NCI-H510A (cell line): ENCODE measurements around the gene ZNF30.
"Not testable (repeated sequence)": the region's sequence is repeated elsewhere in the genome, so short reads cannot be mapped to it uniquely, and the experiment has no call there.

Experiments used
- DNase-seq: peaks from one replicate; lab custom pipeline; 2025; lab: John Stamatoyannopoulos, UW

ZNF30 gene

DNA sequence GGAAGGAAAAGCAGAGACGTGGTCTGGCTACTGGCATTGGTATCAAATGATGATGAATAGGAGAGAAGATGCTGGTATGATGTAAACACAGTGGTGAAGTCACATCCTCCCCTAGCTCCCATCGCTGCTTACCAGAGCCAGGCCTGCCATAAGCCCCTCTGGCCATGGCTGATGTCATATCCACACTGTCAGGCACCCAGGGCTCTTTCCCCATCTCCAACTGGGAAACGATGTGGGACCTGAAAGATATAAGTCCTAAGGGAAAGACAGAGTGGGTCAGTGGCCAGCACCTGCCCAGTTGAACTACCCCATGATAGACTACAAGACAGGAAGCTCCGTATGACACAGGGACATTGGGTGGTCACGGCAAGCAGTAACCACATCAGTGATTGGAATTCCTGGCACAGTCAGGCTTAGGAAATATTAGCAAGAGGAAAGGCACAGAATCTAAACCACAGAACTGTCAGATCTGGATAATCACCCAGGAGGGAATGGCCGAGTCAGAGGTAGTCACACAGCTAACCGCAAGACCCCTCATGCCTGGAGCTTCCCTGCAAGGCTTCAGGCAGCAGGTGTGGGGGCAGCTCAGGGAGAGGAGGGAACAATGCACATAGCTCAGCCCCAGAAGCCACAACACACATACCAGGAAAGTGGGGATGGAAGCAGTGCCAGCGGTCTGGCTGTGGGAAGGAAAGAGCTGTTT lies 33.6 kb downstream of the ZNF30 start:
- DNase-seq, result no peak

DNA sequence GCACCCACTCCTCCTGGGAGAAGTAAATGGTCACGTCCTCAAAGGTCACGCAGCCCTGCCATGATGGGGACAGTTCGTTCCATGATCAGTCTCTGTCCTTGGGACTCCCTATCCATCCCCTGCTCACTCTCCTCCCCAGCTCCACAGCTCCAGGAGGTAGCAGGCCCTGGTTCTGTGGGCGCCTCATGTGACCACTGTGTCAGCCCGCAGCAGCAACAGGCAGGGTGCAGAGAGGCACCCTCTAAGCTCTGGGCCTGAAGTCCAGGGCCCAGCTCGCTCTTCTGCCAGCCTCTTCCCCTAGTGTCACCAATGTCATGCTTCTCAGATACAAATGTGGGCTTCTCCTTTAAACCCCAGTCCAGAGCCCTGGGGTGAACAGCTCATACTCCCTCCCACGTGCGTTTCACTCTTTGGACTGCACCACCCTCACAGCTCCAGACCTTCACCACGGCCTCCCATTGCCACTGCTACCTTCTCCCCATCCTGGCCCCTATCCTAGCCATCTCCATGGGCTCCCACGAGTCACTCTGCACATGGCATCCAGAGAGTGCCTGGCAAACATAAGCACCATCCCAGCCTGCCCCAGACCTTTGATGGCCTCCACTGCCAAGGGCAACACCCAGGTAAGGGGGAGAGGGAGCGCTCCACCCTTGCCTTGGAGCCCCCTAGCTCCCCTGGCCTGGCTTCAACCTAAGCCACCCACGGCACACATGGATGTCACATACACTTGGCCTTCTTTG lies 34.4 kb downstream of the ZNF30 start:
- DNase-seq, result no peak

DNA sequence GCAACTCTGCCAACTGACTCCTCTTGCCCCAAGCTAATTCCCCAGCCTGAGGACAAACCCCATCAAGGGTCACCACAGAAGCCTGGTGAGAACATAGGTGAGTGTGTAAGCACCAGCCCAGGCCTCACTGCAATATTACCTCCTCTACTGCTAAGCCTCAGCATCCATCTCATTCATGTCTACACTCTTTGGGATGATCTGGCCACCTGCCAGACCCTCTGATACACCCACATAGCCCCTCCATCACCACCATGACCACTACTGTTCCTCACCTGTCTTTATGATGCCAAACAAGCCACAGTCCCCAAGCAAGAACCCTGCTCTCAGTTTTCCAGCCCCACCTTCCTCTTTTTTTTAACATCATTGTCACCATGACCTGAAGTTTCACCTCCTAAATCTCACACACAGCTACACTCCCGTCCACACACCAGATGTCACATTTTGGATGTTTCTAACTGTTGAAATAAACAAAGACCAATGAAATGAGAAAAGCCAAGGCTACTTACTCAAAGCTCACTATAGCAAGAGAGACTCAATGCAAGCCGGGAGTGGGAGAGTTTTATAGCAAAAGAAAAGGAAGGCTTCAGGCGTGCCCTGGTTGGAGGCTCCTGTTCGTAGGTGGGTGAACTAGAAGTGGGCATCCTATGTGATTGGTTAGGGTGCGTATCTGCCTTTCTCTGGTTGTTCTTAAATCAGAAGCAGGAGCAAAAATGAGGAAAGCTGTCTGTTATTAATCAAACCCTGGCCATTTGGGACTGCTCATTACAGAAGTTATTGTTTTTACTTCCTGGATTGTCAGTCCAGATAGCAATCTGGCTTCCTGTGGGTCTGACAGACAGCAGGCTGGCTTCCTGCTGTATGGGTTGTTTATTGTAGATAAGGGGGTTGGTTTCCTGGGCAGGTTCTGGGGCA lies 35.3 kb downstream of the ZNF30 start:
- DNase-seq, result no peak

DNA sequence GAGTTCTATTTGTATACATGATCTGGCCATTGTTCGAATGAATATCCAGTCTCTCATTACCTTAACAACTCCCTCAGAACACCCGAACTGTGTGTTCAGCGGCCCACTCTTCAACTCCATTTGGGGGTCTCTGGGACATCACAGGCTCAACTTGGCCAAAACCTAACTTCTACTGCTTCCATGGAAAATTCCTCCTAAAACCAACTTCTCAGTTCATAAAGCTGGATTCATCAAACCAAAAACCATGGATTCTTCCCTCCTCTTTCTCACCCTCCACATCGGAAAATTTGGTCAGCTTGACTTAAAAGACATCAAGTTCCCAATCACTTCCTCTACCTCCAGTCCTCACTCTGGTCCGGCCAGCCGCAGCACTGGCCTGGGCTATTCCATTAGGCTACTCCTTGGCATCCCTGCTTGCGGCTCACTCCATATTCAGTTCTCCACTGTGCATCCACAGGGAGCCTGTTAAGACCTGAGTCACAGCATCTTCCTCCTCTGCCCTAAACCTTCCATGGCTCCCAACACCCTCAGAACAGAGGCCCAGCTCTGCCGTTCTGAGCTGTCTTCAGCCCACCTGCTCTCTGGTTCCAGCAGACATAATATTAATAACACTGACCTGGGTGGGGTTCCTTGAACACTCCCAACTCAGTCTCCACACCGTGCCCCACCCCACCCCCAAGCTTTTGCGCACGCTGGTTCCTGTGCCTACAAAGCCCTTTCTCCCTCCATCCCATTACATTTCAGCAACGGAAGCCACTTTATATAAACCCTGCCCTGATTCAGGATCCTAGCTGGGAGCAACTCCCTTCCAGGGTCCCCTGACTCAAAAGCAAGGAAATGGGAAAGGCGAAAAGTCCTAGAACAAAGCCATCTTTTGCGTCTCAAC lies 36.2 kb downstream of the ZNF30 start:
- DNase-seq, result no peak

DNA sequence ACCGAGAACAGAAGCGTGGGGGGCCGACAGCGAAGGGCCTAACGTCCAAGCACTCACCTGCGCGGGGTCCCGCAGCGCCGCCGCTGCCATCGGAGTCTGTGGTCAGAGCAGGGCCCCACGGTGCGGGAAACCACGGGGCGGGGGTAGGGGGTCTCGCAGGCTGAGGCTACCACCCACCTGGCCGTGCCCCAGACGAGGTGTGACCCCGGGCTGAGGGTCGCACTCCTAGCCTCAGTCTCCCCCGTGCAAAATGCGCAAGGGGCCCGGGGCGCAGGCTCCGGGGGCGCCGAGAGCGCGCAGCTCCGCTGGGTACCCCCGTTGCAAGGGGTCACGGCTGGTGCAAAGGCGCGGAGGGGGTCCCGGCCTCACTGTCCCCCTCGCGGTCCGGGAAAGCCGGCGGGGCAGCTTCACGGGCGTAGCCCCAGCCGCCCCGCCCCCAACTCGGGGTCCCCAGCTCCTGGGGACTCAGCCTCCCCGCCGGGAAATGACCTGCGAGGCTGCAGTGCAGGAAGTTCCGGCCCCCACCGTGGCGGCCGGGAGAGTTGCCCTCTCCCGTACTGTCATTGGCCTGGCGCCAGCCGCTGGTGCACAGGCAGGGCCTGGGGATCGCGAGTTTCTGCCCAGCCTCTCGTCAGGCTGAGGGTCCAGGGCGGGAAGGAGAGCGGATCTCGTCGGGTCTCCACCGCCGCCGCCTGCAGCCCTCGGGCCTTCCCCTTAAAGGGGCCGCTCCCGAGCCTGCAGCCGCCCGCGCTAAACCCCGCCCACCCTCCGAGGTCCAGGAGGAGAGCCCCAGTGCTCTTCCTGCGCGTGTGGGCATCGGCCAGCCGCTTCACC lies 37.1 kb downstream of the ZNF30 start, which contains the start of gene ZNF792:
Gene ZNF792, minus strand, starts transcription at position 657 of the 834 bp plus-strand sequence. Its CDS starts 567 bp downstream, at position 90.
- DNase-seq, result no peak

DNA sequence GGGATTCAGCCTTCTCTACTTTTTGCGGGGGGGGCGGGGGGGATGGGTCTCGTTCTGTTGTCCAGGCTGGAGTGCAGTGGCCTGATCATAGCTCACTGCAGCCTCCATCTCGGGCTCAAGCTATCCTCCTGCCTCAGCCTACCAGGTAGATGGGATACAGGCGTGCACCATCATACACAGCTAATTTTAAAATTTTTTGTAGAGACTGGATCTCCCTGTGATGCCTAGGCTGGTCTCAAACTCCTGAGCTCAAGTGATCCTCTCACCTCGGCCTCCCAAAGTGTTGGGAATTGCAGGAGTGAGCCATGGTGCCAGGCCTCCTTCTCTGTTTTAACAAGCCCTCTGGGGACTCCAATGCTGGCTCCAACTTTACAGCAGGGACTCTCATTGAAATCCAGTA lies 37.9 kb downstream of the ZNF30 start:
- no peak for DNase-seq

DNA sequence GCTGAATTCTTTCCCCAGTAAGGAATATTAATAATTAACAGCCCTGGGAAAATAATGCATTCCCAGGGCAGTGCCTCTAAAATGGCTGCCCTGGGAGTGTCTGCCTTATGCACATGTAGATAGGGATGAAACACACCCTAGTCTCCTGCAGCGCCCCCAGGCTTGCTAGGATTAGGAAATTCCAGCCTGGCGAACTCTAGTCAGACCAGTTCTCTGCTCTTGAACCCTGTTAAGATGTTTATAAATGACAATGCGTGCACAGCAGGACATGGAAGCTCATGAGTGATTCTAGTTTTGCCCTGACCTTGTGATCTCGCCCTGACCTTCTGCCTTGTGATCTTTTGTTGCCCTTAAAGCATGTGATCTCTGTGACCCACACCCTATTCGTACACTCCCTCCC lies 38.8 kb downstream of the ZNF30 start:
- DNase-seq, result not testable (repeated sequence)

DNA sequence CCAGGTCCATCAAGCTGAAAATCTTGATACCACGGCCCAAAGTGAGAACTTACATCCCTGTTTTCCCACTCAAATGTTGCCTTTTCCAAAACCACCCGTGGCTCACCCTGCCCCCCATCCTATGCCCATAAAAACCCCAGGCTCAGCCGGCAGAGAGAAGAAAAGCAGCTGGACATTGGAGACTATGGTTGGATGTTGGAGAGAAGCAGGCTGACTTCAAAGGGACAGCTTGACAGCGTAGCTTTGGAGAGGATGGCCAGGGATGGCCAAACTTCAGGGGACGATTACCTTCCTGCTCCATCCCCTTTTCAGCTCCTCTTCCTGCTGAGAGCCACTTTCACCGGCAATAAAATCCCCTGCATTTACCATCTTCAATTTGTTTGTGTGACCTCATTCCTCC lies 40.8 kb downstream of the ZNF30 start:
- no peak for DNase-seq

DNA sequence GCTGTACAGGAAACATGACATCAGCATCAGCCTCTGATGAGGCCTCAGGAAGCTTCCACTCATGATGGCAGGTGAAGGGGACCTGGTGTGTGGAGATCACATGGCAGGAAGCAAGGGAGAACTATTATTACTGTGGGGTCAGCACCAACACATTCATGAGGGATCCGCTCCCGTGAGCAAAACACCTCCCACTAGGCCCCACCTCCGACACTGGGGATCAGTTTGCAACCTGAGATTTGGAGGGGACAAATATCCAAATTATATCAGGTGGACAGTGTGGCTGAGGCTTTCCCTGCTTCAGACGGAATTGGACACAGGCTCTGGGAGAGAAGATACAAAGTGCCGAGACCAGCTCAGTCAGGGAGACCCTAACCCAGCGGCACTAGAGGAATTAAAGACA lies 43.0 kb downstream of the ZNF30 start:
- DNase-seq, result no peak

DNA sequence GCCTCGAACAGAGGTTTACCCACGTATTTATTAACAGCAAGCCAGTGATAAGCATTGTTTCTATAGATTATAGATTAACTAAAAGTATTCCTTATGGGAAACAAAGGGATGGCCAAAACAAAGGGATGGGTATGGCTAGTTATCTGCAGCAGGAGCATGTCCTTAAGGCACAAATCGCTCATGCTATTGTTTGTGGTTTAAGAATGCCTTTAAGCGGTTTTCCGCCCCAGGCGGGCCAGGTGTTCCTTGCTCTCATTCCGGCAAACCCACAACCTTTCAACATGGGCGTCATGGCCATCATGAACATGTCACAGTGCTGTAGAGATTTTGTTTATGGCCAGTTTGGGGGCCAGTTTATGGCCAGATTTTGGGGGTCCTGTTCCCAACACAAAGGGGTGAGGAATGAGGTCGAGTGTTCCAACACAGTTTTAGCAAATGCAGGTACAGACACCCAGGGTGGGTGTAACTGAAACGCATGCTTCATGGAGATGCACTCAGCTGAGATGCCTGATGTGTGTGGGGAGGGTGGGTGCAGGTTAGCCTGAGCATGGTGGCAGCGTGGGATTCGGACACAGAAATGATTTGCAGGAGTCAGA lies 43.6 kb downstream of the ZNF30 start:
- not testable (repeated sequence) for DNase-seq

DNA sequence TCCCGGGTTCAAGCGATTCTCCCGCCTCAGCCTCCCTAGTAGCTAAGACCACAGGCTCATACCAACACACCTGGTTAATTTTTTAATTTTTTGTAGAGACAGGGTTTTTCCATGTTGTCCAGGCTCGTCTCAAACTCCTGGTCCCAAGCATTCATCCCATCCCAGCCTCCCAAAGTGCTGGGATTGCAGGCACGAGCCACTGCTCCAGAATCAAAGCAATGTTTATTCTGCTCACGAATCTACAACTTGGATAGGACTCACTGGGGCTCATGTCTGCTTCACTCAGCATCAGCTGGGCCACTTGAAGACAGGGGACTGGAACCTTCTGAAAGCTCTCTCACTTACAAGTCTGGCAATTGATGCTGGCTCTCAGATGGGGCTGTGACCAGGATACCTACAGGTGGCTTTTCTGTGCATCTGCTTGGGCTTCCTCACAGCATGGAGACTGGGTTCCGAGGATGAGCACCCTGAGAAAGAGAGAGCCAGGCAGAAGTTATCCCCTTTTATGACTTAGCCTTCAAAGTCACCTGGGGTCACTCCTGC lies 45.5 kb downstream of the ZNF30 start:
- DNase-seq, result no peak

DNA sequence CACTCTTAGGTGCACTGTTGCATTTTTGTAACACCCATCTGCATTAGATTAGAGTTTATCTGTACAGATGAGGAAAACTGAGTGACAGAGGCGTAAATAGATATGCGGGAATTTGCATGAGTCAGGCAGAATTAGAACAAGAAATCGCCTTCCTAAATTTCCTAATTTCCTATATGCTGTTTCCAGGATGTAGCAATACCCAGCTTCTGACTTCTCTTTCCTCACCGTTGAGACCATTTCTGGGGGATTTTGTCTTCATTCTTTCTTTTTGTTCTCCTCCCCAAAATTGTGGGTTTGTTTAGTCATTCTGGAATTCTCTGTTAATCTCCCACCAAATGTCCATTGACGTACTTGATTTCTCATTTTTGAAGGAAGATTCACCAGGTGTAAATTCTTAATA lies 47.9 kb downstream of the ZNF30 start:
- DNase-seq, result no peak

DNA sequence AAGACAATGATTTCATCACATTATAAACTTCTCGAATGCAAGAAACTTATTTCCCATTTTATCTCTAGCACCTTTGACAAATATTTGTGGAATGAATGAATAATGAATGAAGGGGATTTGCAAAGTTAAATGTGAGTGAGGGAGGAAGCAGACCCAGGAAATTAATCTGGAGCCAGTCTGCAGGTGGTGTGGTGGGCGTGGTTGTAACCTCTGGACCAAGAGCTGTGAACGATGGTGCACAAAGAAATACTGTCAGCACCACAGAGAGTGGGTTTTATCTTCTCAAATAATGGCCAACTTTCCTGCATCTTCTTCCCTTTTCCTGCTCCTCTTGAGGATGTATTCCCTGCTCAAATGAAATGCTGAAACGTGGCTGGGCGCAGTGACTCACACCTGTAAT lies 48.4 kb downstream of the ZNF30 start:
- DNase-seq, result no peak

DNA sequence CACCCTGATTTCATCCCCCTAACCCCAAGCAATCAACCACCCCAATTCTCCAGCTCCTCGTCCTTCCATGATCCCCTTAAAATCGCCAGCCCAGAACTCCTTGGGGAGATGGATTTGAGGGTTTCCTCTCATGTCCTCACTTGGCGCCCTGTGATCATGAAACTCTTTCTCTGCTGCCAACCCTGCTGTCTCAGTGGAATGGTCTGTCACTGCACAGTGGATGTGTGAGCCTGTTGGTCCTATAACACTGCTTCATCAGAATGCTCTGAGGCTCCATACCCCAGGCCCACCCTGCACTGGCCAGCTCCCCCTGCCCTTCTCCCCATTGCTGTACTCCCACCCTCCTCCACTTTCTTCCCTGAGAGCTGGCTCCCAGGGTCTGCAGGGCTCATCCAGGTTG lies 49.9 kb downstream of the ZNF30 start:
- DNase-seq, result no peak

DNA sequence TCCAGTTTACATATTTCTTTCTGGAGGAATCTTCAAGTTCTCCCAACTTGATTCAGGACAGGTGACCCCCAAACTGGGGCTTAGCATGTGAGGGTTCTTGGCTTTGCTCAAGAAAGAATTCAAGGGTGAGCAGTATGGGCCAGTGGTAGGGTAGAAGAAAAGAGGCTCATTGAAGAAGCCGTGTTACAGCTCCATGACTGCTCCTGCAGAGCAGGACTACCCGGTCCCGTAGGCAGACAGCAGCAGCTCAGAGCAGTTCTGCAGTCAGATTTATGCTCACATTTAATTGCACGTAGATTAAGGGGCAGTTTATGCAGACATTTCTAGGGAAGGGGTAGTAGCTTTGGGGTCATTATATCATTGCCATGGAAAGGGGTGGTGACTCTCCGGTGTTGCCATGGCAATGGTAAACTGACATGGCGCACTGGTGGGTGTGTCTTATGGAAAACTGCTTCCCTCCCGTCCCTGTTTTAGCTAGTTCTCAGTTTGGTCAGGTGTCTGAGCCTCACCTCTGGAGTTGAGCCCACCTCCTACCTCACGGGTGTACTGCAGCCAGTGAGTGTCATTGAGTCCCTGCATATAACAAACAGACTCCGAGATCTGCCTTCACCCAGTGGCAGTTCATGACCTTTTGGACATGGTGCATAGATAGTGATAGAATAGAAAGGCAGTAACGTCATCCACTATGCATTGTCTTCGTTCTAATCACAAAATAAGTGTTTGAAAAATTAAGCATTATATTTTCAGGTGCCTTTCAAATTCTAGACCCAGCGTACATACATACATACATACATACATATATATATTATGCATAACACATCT lies 53.3 kb downstream of the ZNF30 start:
- DNase-seq, result no peak

DNA sequence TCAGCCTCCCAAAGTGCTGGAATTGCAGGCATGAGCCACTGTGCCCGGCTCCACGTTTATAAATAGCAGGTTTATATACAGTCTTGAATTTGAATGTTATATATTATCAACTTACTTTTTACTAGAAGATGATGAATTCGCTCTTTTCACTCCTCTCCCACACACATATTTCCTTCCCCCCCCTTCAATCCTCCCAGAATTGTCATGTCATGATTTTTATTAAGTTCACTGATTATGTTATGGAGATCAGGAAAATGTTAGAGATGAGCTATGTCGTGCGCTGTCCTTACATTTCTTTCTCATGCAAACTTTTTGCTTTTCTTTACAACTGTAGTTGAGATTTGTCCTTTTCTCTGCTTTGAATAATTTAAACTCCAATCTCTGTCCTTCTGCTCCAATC lies 55.6 kb downstream of the ZNF30 start:
- DNase-seq, result no peak

DNA sequence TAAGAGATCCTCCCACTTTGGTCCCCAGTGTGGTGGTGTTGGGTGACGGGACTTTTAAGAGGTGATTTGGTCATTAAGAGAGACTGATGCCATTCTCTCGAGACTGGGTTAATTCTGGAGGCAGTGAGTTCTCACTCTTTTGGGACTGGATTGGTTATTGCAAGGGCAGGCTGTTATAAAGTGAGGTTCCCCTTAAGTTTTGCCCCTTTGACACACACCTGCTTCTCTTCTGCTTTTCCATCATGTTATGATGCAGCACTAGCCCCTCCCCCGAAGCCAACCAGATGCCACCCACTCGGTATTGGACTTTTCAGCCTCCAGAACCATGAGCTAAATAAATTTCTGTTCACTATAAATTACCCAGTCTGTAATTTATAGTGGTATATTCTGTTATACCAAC lies 57.1 kb downstream of the ZNF30 start:
- no peak for DNase-seq

DNA sequence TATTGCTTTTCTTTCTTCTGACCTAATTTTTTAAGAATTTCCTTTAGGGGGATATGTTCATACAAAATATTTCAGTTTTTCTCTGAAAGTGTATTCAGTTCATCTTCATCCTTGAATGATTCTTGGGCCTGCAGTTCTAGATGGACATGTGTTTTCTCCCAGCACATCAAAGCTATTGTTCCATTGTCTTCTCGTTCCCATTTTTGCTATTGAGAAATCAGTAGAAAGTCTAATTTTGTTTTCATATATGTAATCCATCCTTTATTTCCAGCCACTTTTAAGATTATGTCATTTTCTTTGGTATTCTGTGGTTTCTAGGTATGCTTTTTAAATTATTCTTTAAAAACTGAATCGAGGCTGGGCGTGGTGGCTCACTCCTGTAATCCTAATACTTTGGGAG lies 57.6 kb downstream of the ZNF30 start:
- DNase-seq, result no peak
